Jurkat, Clone E6-1 (cell line): ENCODE data around the gene HMG20A.
"Not testable (repeated sequence)": the region's sequence is repeated elsewhere in the genome, so short reads cannot be mapped to it uniquely, and the experiment has no call there.

Experiments used
- DNase-seq: peaks from one replicate; pipeline ENCODE4 v3.0.0-alpha.2; 2011; ENCODE audit warnings: low read depth, low spot score
- H3K4me3 ChIP-seq: 2 replicates; pipeline ENCODE4 v1.5.1; 2011; ENCODE audit warnings: mild to moderate bottlenecking, low read length, control low read depth, moderate library complexity

The HMG20A gene

DNA sequence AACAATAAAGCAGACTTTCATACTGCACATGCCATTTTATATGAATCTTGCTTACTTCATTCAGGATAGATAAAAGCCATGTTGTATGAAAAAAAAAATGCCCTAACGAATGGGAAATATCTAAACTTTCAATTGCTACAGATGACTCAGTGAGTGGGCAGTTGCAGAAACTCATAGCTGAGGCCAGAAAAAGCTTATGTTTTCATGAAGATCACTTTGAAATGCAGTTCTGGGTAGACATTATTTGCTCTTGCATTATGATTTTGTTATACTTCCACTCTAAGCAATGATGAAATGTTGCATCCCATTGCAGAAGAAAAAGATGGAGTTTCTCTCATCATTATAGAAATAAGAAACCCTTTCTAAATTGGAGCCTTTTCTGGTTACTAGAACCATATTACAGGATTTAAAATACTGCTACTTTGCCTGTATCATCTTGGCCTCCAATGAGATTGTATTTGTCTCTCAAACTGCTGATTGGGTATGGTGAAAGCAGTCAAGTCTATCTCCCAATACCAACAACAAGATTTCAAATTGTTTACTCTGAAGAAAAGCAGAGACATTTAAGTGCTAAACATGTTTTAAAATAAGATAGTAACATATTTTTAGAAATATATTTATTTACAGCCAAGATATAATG, 17.8 kb upstream of the HMG20A start:
- DNase-seq: no peak
- no peak overlapping the region for H3K4me3 ChIP-seq

DNA sequence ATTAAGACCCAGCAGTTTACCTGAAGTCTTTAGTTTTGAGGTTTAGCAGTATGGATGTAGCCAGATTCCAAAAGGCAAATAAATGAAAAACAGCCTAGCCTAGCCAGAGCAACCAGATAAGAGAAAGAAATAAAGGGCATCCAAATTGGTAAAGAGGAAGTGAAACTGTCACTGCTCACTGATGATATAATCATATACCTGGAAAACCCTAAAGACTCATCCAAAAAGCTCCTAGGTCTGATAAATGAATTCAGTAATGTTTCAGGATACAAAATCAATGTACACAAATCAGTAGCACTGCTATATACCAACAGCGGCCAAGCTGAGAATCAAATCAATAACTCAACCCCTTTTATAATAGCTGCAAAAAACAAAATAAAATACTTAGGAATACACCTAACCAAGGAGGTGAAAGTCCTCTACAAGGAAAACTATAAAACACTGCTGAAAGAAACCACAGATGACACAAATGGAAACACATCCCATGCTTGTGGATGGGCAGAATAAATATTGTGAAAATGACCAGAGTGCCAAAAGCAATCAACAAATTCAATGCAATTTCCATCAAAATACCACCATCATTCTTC, 14.4 kb upstream of the HMG20A start:
- not testable (repeated sequence) for DNase-seq, H3K4me3 ChIP-seq

DNA sequence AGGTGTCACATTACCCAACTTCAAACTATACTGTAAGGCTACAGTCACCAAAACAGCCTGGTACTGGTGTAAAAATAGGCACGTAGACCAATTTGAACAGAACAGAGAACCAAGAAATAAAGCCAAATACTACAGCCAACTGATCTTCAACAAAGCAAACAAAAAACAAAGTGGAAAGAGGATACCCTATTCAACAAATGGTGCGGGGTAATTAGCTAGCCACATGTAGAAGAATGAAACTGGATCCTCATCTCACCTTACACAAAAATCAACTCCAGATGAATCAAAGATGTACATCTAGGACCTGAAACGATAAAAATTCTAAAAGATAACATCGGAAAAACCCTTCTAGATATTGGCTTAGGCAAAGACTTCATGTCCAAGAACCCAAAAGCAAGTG, 13.8 kb upstream of the HMG20A start:
- H3K4me3 ChIP-seq: no peak overlapping the region
- no peak for DNase-seq

DNA sequence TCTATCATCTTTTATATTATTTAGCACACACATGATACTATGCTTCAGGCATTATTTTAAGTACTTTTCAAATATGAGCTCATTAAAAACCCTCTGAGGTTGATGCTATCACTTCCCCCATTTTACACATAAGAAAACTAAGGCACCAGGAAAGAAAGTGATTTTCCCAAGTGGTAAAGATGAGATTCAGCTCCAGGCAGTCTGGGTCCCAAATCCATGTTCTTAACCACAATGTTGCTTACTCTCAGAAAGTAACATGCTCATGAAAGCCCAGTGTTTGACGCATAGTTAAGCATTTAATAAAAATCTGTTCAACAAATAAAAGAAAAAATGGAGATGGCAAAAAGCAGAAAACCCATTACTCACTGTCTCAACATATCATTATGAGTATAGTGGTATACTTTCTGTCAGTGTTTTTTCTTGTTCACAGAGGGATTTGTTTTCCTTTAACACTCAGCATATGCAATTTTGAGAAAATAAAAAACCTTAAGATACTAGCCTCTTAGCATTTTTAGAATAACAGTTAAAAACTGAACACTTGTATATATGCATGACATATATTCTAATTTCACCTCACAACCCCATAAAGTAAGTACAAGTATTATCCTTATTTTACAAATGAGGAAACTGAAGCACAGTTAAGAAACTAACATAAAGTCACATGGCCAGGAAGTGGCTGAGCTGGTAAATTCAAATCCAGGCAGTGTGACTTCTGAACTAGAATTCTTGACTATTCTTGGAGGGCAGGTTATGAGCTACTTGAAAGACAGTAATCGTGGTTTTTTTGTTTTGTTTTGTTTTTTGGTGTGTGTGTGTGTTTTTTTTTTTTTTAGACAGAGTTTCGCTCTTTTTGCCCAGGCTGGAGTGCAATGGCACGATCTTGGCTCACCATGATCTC, 11.2 kb upstream of the HMG20A start:
- no peak overlapping the region for H3K4me3 ChIP-seq
- DNase-seq: peak; percentile 69

DNA sequence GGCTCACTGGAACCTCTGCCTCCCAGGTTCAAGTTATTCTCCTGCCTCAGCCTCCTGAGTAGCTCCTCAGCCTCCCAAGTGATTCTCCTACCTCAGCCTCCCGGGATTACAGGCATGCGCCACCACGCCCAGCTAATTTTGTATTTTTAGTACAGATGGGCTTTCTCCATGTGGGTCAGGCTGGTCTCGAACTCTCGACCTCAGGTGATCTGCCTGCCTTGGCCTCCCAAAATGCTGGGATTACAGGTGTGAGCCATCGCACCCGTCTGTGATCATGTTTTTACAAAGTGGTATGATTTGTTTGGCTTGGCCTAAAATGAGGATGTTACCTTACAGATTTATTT, 10.6 kb upstream of the HMG20A start:
- not testable (repeated sequence) for DNase-seq

DNA sequence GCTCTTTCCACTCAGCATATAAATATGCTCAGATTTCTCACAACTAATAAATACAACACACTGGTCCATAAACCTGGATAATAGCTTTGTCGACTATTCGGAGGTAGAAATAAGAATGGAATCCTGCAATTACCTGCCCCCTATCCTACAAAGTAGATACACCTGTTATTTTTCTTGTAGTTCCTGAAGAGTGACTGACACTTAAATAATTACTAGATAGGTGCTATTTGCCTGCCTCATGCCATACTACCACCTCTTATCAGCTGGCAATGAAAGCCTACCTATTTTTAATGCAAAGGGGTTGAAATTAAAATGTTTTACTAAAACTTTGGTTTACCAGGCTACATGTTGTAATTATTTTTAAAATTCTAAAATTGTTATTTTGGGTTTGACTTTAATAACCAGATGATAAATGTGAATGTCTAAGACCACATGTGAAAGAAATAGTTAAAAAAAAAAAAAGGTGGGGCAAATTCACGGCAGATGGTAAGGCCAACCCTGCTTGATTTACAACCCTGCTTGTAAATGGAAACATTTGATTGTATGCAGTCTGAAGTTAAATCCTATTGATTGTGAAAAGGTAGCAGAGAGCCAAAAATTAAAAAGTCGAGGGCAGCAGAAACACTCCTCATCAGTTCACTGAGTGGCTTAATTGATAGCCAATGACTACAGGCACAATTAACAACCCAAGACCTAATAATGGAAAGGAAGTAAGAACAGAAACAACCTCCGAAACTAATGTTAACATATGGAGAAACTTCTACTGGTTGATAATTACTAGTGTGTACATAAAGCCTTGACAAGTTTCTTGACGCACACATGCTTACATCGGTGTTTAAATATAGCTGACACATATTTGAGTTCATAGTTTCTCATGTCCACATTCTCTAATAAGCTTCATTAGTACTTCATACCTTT, 9.7 kb upstream of the HMG20A start:
- no peak overlapping the region for H3K4me3 ChIP-seq
- no peak for DNase-seq

More for the DNA sequence above, 10.6 kb upstream of the HMG20A start:
- H3K4me3 ChIP-seq: not testable (repeated sequence)

DNA sequence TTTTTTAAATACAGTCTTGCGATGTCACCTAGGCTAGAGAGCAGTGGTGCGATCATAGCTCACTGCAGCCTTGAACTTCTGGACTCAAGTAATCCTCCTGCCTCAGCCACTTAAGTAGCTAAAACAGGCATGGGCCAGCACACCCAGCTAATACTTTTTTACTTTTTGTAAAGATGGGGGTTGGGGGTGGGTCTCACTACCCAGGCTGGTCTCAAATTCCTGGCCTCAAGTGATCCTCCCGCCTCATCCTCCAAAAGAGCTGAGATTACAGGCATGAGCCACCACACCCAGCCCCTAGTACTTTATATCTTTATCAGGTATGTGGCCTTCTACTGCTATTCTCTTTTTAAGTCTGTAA, 9.1 kb upstream of the HMG20A start:
- no peak for DNase-seq
- no peak overlapping the region for H3K4me3 ChIP-seq

DNA sequence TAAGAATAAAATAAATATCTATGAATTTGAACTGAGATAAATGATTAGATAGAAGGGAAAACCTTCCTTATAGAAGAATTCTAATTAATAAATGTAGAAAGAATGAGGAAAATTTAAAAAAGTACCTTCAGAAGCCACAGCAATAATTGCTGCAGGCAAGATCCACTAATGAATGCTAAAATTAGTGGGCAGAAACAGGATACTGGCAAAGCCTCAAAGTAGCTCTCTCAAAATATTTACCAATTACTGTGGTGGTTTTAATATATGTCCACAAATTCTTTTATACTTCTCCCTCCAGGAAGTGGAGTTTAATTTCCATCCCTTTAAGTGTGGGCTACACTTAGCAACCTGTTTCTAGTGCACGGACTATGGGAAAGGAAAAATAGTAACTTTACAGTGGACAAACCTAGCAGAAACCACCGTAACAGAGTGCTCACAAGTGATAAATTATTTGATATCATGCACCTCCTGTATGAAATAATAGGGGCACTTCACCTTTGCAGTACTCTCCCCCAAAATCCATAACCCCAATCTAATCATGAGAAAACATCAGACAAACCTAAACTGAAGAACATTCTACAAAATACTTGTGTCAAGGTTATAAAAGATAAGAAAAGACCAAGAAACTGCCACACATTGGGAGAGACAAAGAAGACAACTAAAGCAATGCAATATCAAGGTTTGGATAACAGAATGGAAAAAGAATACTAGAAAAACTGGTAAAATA, 7.6 kb upstream of the HMG20A start:
- no peak for DNase-seq

DNA sequence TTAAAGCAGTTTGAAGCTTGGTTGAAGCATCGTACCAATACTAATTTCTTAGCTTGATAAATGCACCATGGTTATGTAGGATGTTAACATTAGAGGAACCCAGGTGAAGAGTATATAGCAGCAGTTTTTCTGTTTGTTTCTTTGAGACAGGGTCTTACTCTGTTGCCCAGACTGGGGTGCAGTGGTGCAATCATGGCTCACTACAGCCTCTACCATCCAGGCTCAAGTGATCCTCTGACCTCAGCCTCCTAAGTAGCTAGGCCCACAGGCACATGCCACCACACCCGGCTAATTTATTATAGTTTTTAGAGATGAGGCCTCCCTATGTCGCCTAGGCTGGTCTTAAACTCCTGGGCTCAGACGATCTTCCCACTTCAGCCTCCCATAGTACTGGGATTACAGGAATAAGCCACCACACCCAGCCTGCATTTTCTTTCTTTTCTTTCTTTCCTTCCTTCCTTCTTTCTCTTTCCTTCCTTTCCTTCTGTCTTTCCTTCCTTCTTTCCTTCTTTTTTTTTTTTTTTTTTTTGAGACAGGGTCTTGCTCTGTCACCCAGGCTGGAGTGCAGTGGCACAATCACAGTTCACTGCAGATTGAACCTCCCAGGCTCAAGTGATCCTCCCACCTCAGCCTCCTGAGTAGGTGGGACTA, 6.9 kb upstream of the HMG20A start:
- DNase-seq: no peak
- no peak overlapping the region for H3K4me3 ChIP-seq

More for the DNA sequence above, 7.6 kb upstream of the HMG20A start:
- H3K4me3 ChIP-seq: no peak overlapping the region

DNA sequence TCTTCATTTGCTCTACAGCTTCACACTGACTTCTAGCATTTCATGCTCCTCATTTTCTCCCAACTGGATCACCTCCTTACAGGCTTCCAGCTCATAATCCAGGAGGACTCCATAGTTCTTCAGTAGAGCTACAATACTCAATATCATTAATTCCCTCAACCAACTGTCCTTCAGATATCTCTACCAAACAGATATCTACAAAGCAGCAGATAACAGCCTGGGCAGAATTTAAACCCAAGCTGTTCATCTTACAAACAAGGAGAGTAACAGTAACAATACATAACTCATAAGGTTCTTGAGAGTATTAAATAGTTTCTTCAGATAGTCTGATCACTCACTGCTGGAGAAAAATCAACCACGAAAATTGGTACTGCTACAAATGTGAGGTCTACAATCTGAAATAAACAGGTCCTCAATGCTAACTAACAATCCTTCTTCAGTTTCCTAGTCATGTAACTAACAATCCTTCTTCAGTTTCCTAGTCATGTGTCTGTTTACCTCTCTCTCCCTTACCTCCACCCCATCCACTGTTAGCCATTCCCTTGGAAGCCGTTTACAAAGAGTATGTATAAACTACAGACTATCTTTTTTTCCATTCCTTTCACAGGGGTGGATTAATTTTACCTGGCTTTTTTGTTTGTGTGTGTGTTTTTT, 5.8 kb upstream of the HMG20A start:
- DNase-seq: no peak
- H3K4me3 ChIP-seq: no peak overlapping the region

DNA sequence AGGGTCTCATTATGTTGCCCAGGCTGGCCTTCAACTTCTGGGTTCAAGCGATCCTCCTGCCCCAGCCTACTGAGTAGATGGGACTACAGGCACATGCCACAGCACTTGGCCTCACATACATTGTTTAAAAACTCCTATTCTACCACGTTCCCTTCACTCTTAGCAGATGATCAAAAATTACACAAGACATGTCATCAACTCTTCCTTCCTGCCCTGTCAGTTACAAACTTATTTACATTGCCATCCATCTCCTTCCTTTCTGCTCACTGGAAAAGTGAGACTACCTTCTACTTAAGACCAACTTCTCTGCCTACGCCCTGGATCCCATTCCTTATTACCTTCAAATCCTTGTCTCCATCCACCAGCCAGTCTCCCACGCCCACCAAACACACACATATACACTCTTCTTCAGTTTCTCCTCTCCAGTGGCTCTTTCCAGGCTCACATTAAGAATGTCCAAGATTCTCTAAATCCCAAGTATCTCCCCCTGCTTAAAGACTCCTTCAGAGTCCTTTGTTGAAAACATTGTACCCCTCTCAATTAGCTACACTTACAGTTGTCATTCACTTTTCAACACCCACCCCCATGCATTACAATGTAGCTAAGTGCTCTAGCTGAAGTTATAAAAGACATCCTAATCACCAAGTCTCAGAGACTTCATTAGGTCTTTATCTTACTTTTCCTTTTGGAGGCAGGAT, 5.1 kb upstream of the HMG20A start:
- H3K4me3 ChIP-seq: no peak overlapping the region
- DNase-seq: no peak

DNA sequence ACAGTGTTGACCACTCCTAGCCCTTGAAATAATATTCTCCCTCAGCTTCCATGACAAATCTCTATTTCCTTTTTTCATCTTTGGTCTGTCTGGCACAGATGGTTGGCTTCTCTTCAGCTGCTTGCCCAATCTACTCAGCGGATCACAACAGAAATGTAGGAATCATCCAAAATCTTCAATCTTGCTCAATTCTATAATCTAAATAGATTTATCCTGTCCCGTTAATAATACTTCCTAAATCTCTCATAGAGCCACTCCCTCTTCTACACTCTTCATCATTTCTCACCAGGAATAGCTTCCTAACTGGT, 4.6 kb upstream of the HMG20A start:
- DNase-seq: no peak
- H3K4me3 ChIP-seq: no peak overlapping the region

DNA sequence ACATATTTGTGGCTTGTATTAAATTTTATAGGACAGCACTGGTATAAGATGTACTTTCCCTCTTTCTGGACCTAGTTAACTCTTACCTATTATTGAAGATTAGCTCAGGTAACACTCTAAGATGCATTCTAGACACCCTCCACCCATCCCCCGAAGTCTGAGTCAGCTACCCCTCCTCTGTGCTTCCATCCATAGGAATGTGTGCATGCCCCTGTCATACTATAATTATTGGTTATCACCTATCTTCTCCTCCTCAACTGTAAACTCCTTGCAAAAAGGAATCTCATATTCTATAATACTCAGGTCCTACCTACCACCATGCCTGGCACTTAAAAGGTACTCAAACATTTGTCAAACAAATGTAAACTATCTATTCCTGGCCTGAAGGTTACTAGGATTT, 3.7 kb upstream of the HMG20A start:
- H3K4me3 ChIP-seq: no peak overlapping the region
- no peak for DNase-seq

DNA sequence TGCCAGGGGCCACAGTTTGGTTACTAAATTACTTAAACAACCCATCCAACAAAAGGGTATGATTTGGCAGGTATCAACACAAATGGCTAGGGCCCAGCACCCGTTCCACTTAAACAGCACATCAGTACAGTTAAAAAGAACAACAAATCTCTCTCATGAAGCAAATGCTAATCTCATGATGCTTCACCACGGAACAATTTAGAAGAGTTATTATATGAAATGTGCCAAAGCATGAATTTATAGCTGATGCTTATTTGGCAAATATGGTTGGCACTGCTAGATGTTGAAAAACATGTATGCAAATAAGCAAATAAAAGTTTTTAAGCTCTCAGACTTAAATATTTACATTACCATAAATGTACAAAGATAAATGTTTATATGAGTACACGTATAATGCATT, 3.1 kb upstream of the HMG20A start:
- no peak for DNase-seq
- no peak overlapping the region for H3K4me3 ChIP-seq

DNA sequence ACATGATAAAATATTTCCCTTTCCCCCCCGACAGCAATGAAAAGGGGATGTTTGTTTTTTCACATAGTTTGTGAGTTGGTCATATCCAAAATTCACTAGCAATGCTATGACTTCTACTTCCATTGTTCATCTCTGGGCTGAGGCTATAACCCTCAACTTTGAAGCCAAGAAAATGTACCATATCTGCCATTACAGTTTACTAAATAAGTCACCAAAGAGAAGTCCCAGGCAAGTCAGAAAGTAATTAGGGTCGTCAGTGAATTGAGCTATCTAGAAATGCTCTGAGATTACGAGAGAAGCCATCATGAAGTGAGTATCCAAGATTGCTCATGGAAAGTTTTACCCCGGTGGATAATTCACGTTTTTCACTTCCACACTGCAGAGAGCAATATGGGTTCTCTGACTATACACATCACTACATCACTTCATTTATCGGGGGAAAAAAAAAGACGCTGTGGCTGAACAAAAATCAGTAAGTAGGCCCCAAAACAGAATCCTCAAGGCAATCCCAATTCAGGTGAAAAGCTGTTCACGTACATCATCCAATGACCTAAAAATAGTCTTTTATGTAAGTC, 2.2 kb upstream of the HMG20A start:
- H3K4me3 ChIP-seq: peak overlapping the region; percentile 60; the same call in 1 of the 2 replicates
- DNase-seq: no peak

DNA sequence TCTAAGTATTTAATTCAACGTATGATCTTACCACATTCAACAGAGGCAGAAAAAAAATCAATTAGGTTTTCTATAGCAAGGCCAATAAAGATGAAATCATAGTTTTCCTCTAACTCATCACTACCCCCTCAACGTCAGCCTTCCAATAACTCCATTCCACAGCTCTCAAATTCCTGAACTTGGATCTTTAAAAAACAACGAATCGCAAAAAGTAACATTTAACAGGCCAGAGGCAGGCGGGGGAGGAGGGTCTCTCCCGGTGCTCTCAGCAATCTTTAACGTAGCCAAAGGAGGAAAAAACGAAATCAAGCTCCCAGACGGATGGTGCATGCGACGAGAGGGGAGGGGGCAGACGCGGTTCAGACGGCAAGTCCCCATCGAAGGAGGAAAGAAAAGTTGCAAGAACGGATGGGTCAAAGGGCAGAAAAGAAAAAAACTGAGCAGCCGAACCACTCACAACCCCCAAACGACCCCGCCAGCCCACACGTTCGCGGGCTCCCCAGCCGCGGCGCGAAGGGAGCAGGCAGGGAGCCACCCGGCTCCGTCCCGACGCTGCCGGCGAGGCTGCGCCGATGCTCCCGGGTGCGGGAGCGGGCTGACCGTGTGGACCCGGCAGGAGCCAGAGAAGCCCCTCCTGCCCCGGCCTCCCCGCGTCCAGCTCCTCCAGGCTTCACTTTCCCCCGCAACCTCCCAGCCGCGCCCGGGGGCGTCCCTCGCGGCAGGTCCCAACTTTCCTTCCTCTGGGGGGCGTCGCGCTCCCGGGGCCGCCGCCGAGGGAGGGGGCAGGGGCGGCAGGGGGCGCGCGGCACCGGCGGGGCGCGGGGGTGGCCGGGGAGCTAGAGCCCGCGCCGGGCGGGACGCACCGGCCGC, 1.5 kb upstream of the HMG20A start:
- no peak for DNase-seq
- peak overlapping the region; percentile 60 for H3K4me3 ChIP-seq
